Measurements from ENCODE around the gene DNAH8.

DNAH8 gene

DNA sequence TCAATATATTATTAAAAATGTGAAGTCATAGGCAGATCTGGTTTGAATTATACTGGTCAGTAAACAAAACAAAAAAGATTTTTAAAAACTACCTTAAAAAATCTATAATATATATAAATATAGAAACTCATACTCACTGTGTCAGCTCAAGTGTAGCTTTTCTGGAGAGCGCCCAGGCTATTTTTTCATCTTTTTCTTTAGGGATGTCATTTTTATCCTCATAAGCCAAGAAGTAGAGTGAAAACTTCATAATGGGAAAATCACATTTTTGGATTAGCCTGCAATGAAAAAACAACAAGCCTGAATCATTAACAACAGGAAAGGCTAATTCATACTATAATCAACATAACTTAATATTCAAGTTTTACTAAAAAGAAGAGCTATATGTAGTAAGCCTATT lies 30.9 kb upstream of the DNAH8 start:
- no peak overlapping the region for H4K91ac ChIP-seq (ENCODE audit: low read depth, low read length)
- no peak overlapping the region for H2AFZ ChIP-seq (ENCODE audit: insufficient read depth, low read length, poor library complexity)
- no peaks in the 10 kb centered on the region for H3K27me3 ChIP-seq (ENCODE audit: insufficient read depth, low read length)
- H3K4me2 ChIP-seq (ENCODE audit: low read length), result no peak overlapping the region
- H4K8ac ChIP-seq (ENCODE audit: low read depth, low read length), result no peak overlapping the region
- no peak overlapping the region for H4K12ac ChIP-seq (ENCODE audit: low read depth, low read length)
- no peak overlapping the region for H3K9ac ChIP-seq (ENCODE audit: low read length)
- no peak overlapping the region for H3K14ac ChIP-seq (ENCODE audit: low read length)
- no peak for DNase-seq
- no peaks in the 10 kb centered on the region for H3K4me1 ChIP-seq (ENCODE audit: control insufficient read depth in 1 of 2, insufficient read depth in 2 of 2, low read length in 2 of 2)
- H2AK5ac ChIP-seq (ENCODE audit: low read length), result no peak overlapping the region
- no peaks in the 10 kb centered on the region for H3K9me3 ChIP-seq (ENCODE audit: insufficient read depth, low read depth, low read length)
- no peak overlapping the region for H3K23ac ChIP-seq (ENCODE audit: low read length)
- no peak overlapping the region for H3K27ac ChIP-seq (ENCODE audit: low read depth, low read length)
- no peak overlapping the region for H2BK12ac ChIP-seq (ENCODE audit: low read length)
- H2BK120ac ChIP-seq (ENCODE audit: insufficient read depth, low read length, poor library complexity), result no peak overlapping the region
- no peaks in the 10 kb centered on the region for H3K79me1 ChIP-seq (ENCODE audit: low read length)
- WGBS (ENCODE audit: extremely low coverage, insufficient coverage, insufficient read length), result no CpG with 5 or more reads among the region's 1 CpG
- no peaks in the 10 kb centered on the region for H3K79me2 ChIP-seq (ENCODE audit: control insufficient read depth, insufficient read depth, low read length, poor library complexity)
- no peak overlapping the region for H3K4ac ChIP-seq (ENCODE audit: low read depth, low read length)
- no peak overlapping the region for H2BK5ac ChIP-seq (ENCODE audit: low read depth, low read length, poor library complexity)
- no peak overlapping the region for H3K4me3 ChIP-seq (ENCODE audit: low read depth, low read length)
- H3K18ac ChIP-seq (ENCODE audit: low read length), result no peak overlapping the region
- H3K36me3 ChIP-seq (ENCODE audit: control insufficient read depth in 1 of 2, insufficient read depth in 2 of 2, low read length in 2 of 2), result peaks cover 8 to 10% of the 10 kb centered on the region in 2 experiments

DNA sequence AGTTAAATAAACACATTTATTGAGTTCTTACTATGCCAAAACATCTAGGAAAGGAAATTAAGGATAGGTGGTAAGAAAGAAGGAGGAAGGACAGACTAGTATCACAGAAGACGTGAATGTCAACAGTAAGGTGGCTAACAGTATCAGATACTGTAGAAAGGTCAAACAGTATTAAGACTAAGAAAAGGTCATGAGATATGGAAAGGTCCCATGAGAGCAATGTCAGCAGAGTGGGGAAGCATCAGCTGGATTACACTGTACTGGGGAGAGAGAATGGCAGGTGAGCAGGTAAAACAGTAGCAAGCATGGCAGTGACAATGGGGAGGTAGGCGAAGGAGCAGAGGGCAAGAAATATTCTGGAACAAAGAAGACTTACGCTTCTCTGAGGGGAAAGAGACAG lies 30.2 kb upstream of the DNAH8 start:
- Histone ChIP-seq H4K8ac (ENCODE audit: low read depth, low read length) (no peak overlapping the region), H3K4me3 (ENCODE audit: low read depth, low read length) (no peak overlapping the region), H3K79me2 (ENCODE audit: control insufficient read depth, insufficient read depth, low read length, poor library complexity) (no peaks in the 10 kb centered on the region), H3K27ac (ENCODE audit: low read depth, low read length) (no peak overlapping the region), H4K91ac (ENCODE audit: low read depth, low read length) (no peak overlapping the region), H2BK12ac (ENCODE audit: low read length) (no peak overlapping the region), H4K12ac (ENCODE audit: low read depth, low read length) (no peak overlapping the region), H3K9ac (ENCODE audit: low read length) (no peak overlapping the region), H3K4me1 (ENCODE audit: control insufficient read depth in 1 of 2, insufficient read depth in 2 of 2, low read length in 2 of 2) (no peaks in the 10 kb centered on the region), H3K36me3 (ENCODE audit: control insufficient read depth in 1 of 2, insufficient read depth in 2 of 2, low read length in 2 of 2) (peaks cover 5 to 9% of the 10 kb centered on the region in 2 experiments), H3K4me2 (ENCODE audit: low read length) (no peak overlapping the region), H3K14ac (ENCODE audit: low read length) (no peak overlapping the region), H2BK5ac (ENCODE audit: low read depth, low read length, poor library complexity) (no peak overlapping the region), H2BK120ac (ENCODE audit: insufficient read depth, low read length, poor library complexity) (no peak overlapping the region), H3K23ac (ENCODE audit: low read length) (no peak overlapping the region), H3K27me3 (ENCODE audit: insufficient read depth, low read length) (no peaks in the 10 kb centered on the region), H3K79me1 (ENCODE audit: low read length) (no peaks in the 10 kb centered on the region), H3K4ac (ENCODE audit: low read depth, low read length) (no peak overlapping the region), H3K18ac (ENCODE audit: low read length) (no peak overlapping the region), H2AK5ac (ENCODE audit: low read length) (no peak overlapping the region), H2AFZ (ENCODE audit: insufficient read depth, low read length, poor library complexity) (no peak overlapping the region), H3K9me3 (ENCODE audit: insufficient read depth, low read depth, low read length) (no peaks in the 10 kb centered on the region)
- no CpG with 5 or more reads among the region's 3 CpGs for WGBS (ENCODE audit: extremely low coverage, insufficient coverage, insufficient read length)
- DNase-seq, result no peak

DNA sequence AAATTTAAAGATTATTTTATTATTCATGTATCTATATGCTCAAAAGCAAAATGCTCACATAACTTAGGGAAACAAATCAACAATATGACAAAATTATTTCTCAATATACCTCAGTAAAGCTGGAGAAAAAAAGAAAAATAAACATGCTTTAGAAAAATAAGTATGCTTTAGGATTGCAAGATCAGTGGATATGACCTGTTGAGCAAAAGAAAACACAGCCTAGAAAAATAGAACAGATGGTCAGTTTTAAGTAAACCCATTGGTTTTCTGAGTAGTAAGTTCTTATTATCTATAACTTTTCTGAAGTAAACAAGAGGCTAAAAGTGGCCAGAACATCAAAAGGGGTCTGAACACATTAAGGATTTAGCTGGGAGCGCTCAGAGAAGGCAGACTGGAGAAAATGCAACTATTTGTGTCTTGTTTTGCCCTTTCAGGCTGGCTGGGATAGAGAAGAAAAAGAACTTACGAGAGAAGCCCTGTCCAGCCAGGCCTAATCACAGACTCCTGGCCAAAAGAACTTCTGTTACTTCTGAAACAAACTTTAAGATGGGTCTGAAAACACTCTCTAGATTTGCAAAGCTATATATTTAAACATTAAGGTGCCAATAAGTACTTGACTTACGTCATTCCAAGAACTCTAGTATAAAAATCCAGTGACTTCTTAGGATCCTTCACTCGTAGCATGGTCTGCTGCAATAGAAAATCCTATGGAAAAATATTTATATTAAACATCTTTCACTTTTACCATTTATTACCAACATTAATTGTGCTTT lies 28.7 kb upstream of the DNAH8 start:
- H3K14ac ChIP-seq (ENCODE audit: low read length), result no peak overlapping the region
- peaks cover 5% of the 10 kb centered on the region in 2 experiments for H3K36me3 ChIP-seq (ENCODE audit: control insufficient read depth in 1 of 2, insufficient read depth in 2 of 2, low read length in 2 of 2)
- no peak overlapping the region for H2AFZ ChIP-seq (ENCODE audit: insufficient read depth, low read length, poor library complexity)
- no peak overlapping the region for H3K4me2 ChIP-seq (ENCODE audit: low read length)
- H3K4me1 ChIP-seq (ENCODE audit: control insufficient read depth in 1 of 2, insufficient read depth in 2 of 2, low read length in 2 of 2), result no peaks in the 10 kb centered on the region
- no peak for DNase-seq
- no peak overlapping the region for H3K4ac ChIP-seq (ENCODE audit: low read depth, low read length)
- no peaks in the 10 kb centered on the region for H3K9me3 ChIP-seq (ENCODE audit: insufficient read depth, low read depth, low read length)
- H2BK120ac ChIP-seq (ENCODE audit: insufficient read depth, low read length, poor library complexity), result no peak overlapping the region
- H3K79me1 ChIP-seq (ENCODE audit: low read length), result no peaks in the 10 kb centered on the region
- H3K4me3 ChIP-seq (ENCODE audit: low read depth, low read length), result no peak overlapping the region
- no peak overlapping the region for H4K91ac ChIP-seq (ENCODE audit: low read depth, low read length)
- H2BK5ac ChIP-seq (ENCODE audit: low read depth, low read length, poor library complexity), result no peak overlapping the region
- no peaks in the 10 kb centered on the region for H3K27me3 ChIP-seq (ENCODE audit: insufficient read depth, low read length)
- no peak overlapping the region for H2BK12ac ChIP-seq (ENCODE audit: low read length)
- H3K9ac ChIP-seq (ENCODE audit: low read length), result no peak overlapping the region
- H4K8ac ChIP-seq (ENCODE audit: low read depth, low read length), result no peak overlapping the region
- H3K23ac ChIP-seq (ENCODE audit: low read length), result no peak overlapping the region
- H2AK5ac ChIP-seq (ENCODE audit: low read length), result no peak overlapping the region
- no CpG with 5 or more reads among the region's 4 CpGs for WGBS (ENCODE audit: extremely low coverage, insufficient coverage, insufficient read length)
- H3K79me2 ChIP-seq (ENCODE audit: control insufficient read depth, insufficient read depth, low read length, poor library complexity), result no peaks in the 10 kb centered on the region
- H4K12ac ChIP-seq (ENCODE audit: low read depth, low read length), result no peak overlapping the region
- H3K18ac ChIP-seq (ENCODE audit: low read length), result no peak overlapping the region
- H3K27ac ChIP-seq (ENCODE audit: low read depth, low read length), result no peak overlapping the region

DNA sequence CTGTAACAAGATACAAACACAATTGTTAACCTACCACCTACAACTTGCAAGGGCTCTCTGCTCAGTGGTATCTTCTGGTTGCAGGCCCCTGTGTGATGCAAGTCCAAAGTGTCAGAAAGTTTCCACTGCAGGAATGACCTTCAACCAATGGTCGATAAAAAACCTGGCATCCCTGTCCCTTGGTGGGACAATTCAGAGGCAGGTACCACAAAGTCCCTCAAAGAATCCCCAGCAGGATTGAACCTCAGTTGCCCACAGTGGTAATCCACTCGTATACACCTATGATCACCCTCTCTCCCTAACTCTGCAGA lies 28.1 kb upstream of the DNAH8 start:
- H4K8ac ChIP-seq (ENCODE audit: low read depth, low read length), result no peak overlapping the region
- no peak overlapping the region for H4K91ac ChIP-seq (ENCODE audit: low read depth, low read length)
- WGBS (ENCODE audit: extremely low coverage, insufficient coverage, insufficient read length), result no CpG with 5 or more reads among the region's 2 CpGs
- H2BK5ac ChIP-seq (ENCODE audit: low read depth, low read length, poor library complexity), result no peak overlapping the region
- H3K9me3 ChIP-seq (ENCODE audit: insufficient read depth, low read depth, low read length), result no peaks in the 10 kb centered on the region
- H3K79me1 ChIP-seq (ENCODE audit: low read length), result no peaks in the 10 kb centered on the region
- no peak overlapping the region for H2AFZ ChIP-seq (ENCODE audit: insufficient read depth, low read length, poor library complexity)
- H3K4ac ChIP-seq (ENCODE audit: low read depth, low read length), result no peak overlapping the region
- peaks cover 4% of the 10 kb centered on the region in 2 experiments for H3K36me3 ChIP-seq (ENCODE audit: control insufficient read depth in 1 of 2, insufficient read depth in 2 of 2, low read length in 2 of 2)
- no peak overlapping the region for H2BK120ac ChIP-seq (ENCODE audit: insufficient read depth, low read length, poor library complexity)
- no peak overlapping the region for H3K4me3 ChIP-seq (ENCODE audit: low read depth, low read length)
- no peaks in the 10 kb centered on the region for H3K27me3 ChIP-seq (ENCODE audit: insufficient read depth, low read length)
- no peak overlapping the region for H2AK5ac ChIP-seq (ENCODE audit: low read length)
- no peak overlapping the region for H3K4me2 ChIP-seq (ENCODE audit: low read length)
- H3K4me1 ChIP-seq (ENCODE audit: control insufficient read depth in 1 of 2, insufficient read depth in 2 of 2, low read length in 2 of 2), result no peaks in the 10 kb centered on the region
- no peak overlapping the region for H3K27ac ChIP-seq (ENCODE audit: low read depth, low read length)
- H3K79me2 ChIP-seq (ENCODE audit: control insufficient read depth, insufficient read depth, low read length, poor library complexity), result no peaks in the 10 kb centered on the region
- no peak overlapping the region for H3K14ac ChIP-seq (ENCODE audit: low read length)
- no peak overlapping the region for H3K9ac ChIP-seq (ENCODE audit: low read length)
- no peak overlapping the region for H3K23ac ChIP-seq (ENCODE audit: low read length)
- DNase-seq, result no peak
- no peak overlapping the region for H2BK12ac ChIP-seq (ENCODE audit: low read length)
- H3K18ac ChIP-seq (ENCODE audit: low read length), result no peak overlapping the region
- no peak overlapping the region for H4K12ac ChIP-seq (ENCODE audit: low read depth, low read length)

All from trophoblast cell (in vitro differentiated cells and primary cell).